Fibroblast of lung (primary cell): ENCODE measurements around the gene STAB2.

Source experiments
- EZH2 ChIP-seq: IDR thresholded peaks from 2 replicates; pipeline ENCODE4 v1.5.1; 2012; ENCODE audit warnings: low read length, control low read depth, mild to moderate bottlenecking; ENCODE audit errors: missing control alignments
- TF ChIP-seq, protein P1 (sequence below), 2 donors: IDR thresholded peaks in 1 of 2; conservative IDR thresholded peaks in 1 of 2; 1 replicate in 1 of 2; 2 replicates in 1 of 2; pipeline ENCODE4 v1.5.1; 2011 to 2012; ENCODE audit warnings: low read length in 2 of 2, control low read depth in 1 of 2, inconsistent platforms in 1 of 2, low read depth in 1 of 2, mild to moderate bottlenecking in 1 of 2

DNA sequence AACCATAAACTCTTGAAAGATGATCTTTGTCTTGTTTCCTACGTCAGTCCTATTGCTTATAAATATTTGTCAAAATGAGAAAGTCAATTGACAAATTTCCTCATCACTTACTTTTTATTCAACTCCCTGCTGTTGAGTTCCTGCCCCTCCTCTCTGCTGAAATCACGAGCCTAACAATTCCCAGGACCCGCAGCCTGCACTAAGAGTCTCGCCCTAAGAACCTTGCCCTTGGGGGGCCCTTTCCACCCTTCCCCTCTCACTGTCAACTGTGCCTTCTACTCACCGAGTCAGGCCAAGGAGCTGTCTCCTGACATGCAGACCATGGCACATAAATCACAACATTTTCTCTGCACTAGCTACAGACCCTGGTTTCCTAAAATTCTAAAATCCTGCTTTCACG lies 99.0 kb downstream of the STAB2 start:
- TF ChIP-seq, protein P1, sequence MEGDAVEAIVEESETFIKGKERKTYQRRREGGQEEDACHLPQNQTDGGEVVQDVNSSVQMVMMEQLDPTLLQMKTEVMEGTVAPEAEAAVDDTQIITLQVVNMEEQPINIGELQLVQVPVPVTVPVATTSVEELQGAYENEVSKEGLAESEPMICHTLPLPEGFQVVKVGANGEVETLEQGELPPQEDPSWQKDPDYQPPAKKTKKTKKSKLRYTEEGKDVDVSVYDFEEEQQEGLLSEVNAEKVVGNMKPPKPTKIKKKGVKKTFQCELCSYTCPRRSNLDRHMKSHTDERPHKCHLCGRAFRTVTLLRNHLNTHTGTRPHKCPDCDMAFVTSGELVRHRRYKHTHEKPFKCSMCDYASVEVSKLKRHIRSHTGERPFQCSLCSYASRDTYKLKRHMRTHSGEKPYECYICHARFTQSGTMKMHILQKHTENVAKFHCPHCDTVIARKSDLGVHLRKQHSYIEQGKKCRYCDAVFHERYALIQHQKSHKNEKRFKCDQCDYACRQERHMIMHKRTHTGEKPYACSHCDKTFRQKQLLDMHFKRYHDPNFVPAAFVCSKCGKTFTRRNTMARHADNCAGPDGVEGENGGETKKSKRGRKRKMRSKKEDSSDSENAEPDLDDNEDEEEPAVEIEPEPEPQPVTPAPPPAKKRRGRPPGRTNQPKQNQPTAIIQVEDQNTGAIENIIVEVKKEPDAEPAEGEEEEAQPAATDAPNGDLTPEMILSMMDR (conservative IDR thresholded peaks at IDR 0.05 in 1 of 2, IDR thresholded peaks at IDR 0.05 in 1 of 2; ENCODE audit: low read depth in 1 of 2, low read length in 2 of 2) = no peak
- no peak for TF ChIP-seq EZH2
